Neural cell (in vitro differentiated cells): Measurements from ENCODE around the gene YPEL1. TPM values are rescaled to one million over a fixed set of nuclear protein-coding genes. Genes with fewer than 3 reads are reported as not detected.

Source experiments
- H2AFZ ChIP-seq: fragments of 200-600, 300-800 bp; sonication (generic), shearing (Covaris generic); 2 replicates; pipeline ENCODE4 v1.6.0; 2014; ENCODE audit warnings: low read depth, mild to moderate bottlenecking, antibody characterized with exemption, low read length, moderate library complexity
- H3F3A ChIP-seq: fragments of 200-600 bp; shearing (Covaris generic); 2 replicates; pipeline ENCODE4 v1.6.1; 2016; ENCODE audit warnings: mild to moderate bottlenecking, moderate library complexity, mixed read lengths, antibody characterized with exemption, low read length; ENCODE audit not compliant: insufficient read depth, poor library complexity, severe bottlenecking
- H3K27ac ChIP-seq: fragments of 200-600, 300-800 bp; sonication (generic), shearing (Covaris generic); 2 replicates; pipeline ENCODE4 v1.5.1; 2014; ENCODE audit warnings: mild to moderate bottlenecking, low read length, moderate library complexity
- H3K27me3 ChIP-seq: fragments of 300-800, 200-600 bp; sonication (generic), shearing (Covaris generic); 2 replicates; pipeline ENCODE4 v1.6.0; 2014; ENCODE audit warnings: mild to moderate bottlenecking, low read depth, low read length, moderate library complexity; ENCODE audit not compliant: insufficient read depth
- H3K36me3 ChIP-seq: fragments of 300-800, 200-600 bp; sonication (generic), shearing (Covaris generic); 2 replicates; pipeline ENCODE4 v1.5.1; 2014; ENCODE audit warnings: mild to moderate bottlenecking, antibody characterized with exemption, low read length, moderate library complexity; ENCODE audit not compliant: insufficient read depth
- H3K4me2 ChIP-seq: fragments of 300-800, 200-600 bp; sonication (generic), shearing (Covaris generic); 2 replicates; pipeline ENCODE4 v1.6.0; 2014; ENCODE audit warnings: mild to moderate bottlenecking, low read length
- H3K4me3 ChIP-seq: fragments of 300-800, 200-600 bp; sonication (generic), shearing (Covaris generic); 2 replicates; pipeline ENCODE4 v1.5.1; 2014; ENCODE audit warnings: mild to moderate bottlenecking, low read length, moderate library complexity
- H3K79me2 ChIP-seq: fragments of 200-600 bp; shearing (Covaris generic); replicated peaks from 2 replicates; pipeline ENCODE4 v1.6.0; 2014; ENCODE audit warnings: mild to moderate bottlenecking, low read length, moderate library complexity; ENCODE audit not compliant: insufficient read depth
- H3K9ac ChIP-seq: fragments of 300-800, 200-600 bp; sonication (generic), shearing (Covaris generic); 2 replicates; pipeline ENCODE4 v1.6.1; 2016; ENCODE audit warnings: mild to moderate bottlenecking, low read length, mixed read lengths
- H3K9me2 ChIP-seq: fragments of 200-600 bp; shearing (Covaris generic); 2 replicates; pipeline ENCODE4 v1.6.1; 2016; ENCODE audit warnings: mild to moderate bottlenecking, low read length, mixed read lengths; ENCODE audit not compliant: insufficient read depth
- H3K9me3 ChIP-seq: fragments of 200-600, 300-800 bp; sonication (generic), shearing (Covaris generic); 2 replicates; pipeline ENCODE4 v1.6.1; 2016; ENCODE audit warnings: mild to moderate bottlenecking, mixed run types, low read length, moderate library complexity, mixed read lengths
- H4K20me1 ChIP-seq: fragments of 200-600 bp; shearing (Covaris generic); 2 replicates; pipeline ENCODE4 v1.6.1; 2016; ENCODE audit warnings: mild to moderate bottlenecking, mixed run types; ENCODE audit not compliant: insufficient read depth
- CTCF ChIP-seq: fragments of 450-650 bp; IDR thresholded peaks from 2 replicates; pipeline ENCODE4 v1.5.1; 2014; ENCODE audit warnings: antibody characterized with exemption, mild to moderate bottlenecking, moderate library complexity; ENCODE audit not compliant: poor library complexity, severe bottlenecking
- EP300 ChIP-seq: fragments of 450-650 bp; conservative IDR thresholded peaks from 2 replicates; pipeline ENCODE4 v1.6.1; 2014; ENCODE audit warnings: antibody characterized with exemption, mild to moderate bottlenecking, moderate library complexity; ENCODE audit not compliant: poor library complexity, severe bottlenecking
- EZH2 ChIP-seq: fragments of 200-600, 300-800 bp; shearing (Covaris generic), sonication (generic); IDR thresholded peaks from 2 replicates; pipeline ENCODE4 v1.6.1; 2014; ENCODE audit warnings: antibody characterized with exemption, low read length, borderline replicate concordance, mild to moderate bottlenecking; ENCODE audit not compliant: insufficient read depth, poor library complexity, severe bottlenecking
- MXI1 ChIP-seq: fragments of 450-650 bp; conservative IDR thresholded peaks from 2 replicates; pipeline ENCODE4 v1.6.1; 2014; ENCODE audit warnings: antibody characterized with exemption, mild to moderate bottlenecking; ENCODE audit not compliant: poor library complexity, severe bottlenecking
- POLR2AphosphoS5 ChIP-seq: IDR thresholded peaks from 2 replicates; pipeline ENCODE4 v1.6.1; 2012
- RAD21 ChIP-seq: fragments of 450-650 bp; conservative IDR thresholded peaks from 2 replicates; pipeline ENCODE4 v1.6.1; 2014; ENCODE audit warnings: antibody characterized with exemption, mild to moderate bottlenecking, moderate library complexity
- SMC3 ChIP-seq: fragments of 450-650 bp; conservative IDR thresholded peaks from 2 replicates; pipeline ENCODE4 v1.6.1; 2014; ENCODE audit warnings: antibody characterized with exemption, mild to moderate bottlenecking, moderate library complexity; ENCODE audit not compliant: poor library complexity
- TAF1 ChIP-seq: IDR thresholded peaks from 2 replicates; pipeline ENCODE4 v1.6.1; 2012; ENCODE audit warnings: low read depth
- polyA plus RNA-seq: library from polyadenylated mRNA; depleted of rRNA; stranded (reverse); fragments of >200 nt; gene quantifications from 2 replicates; pipeline ENCODE4 v1.2.3, GENCODE V29; 2014
- TF ChIP-seq, protein P1 (sequence below): IDR thresholded peaks from 2 replicates; pipeline ENCODE4 v1.6.1; 2012; ENCODE audit warnings: borderline replicate concordance

Gene YPEL1
- polyA plus RNA-seq, 1 donor from 2014 or later = 38.0 TPM

GRCh38 chr22:21660904-21661303, 74.7 kb downstream of the YPEL1 start:
- no peak overlapping the region for H3K4me2 ChIP-seq
- no peak for TF ChIP-seq TAF1
- no peak for TF ChIP-seq MXI1
- no peak for TF ChIP-seq SMC3
- no peak for TF ChIP-seq EZH2
- no peak for TF ChIP-seq CTCF
- no peak for TF ChIP-seq POLR2AphosphoS5
- TF ChIP-seq, protein P1, sequence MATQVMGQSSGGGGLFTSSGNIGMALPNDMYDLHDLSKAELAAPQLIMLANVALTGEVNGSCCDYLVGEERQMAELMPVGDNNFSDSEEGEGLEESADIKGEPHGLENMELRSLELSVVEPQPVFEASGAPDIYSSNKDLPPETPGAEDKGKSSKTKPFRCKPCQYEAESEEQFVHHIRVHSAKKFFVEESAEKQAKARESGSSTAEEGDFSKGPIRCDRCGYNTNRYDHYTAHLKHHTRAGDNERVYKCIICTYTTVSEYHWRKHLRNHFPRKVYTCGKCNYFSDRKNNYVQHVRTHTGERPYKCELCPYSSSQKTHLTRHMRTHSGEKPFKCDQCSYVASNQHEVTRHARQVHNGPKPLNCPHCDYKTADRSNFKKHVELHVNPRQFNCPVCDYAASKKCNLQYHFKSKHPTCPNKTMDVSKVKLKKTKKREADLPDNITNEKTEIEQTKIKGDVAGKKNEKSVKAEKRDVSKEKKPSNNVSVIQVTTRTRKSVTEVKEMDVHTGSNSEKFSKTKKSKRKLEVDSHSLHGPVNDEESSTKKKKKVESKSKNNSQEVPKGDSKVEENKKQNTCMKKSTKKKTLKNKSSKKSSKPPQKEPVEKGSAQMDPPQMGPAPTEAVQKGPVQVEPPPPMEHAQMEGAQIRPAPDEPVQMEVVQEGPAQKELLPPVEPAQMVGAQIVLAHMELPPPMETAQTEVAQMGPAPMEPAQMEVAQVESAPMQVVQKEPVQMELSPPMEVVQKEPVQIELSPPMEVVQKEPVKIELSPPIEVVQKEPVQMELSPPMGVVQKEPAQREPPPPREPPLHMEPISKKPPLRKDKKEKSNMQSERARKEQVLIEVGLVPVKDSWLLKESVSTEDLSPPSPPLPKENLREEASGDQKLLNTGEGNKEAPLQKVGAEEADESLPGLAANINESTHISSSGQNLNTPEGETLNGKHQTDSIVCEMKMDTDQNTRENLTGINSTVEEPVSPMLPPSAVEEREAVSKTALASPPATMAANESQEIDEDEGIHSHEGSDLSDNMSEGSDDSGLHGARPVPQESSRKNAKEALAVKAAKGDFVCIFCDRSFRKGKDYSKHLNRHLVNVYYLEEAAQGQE = no peak
- no peak for TF ChIP-seq EP300
- TF ChIP-seq RAD21 = no peak
- peaks cover 7% of the 10 kb centered on the region for H3K27me3 ChIP-seq
- H3F3A ChIP-seq = no peaks in the 10 kb centered on the region
- no peaks in the 10 kb centered on the region for H4K20me1 ChIP-seq
- H3K9me2 ChIP-seq = no peaks in the 10 kb centered on the region
- H3K79me2 ChIP-seq = no peaks in the 10 kb centered on the region
- no peak overlapping the region for H2AFZ ChIP-seq
- H3K4me3 ChIP-seq = no peak overlapping the region
- H3K36me3 ChIP-seq = no peaks in the 10 kb centered on the region
- no peak overlapping the region for H3K9ac ChIP-seq
- H3K9me3 ChIP-seq = no peaks in the 10 kb centered on the region
- H3K27ac ChIP-seq = no peak overlapping the region

- H3K9me2 ChIP-seq = no peaks in the 10 kb centered on the region
- H3K79me2 ChIP-seq = no peaks in the 10 kb centered on the region
- no peak overlapping the region for H2AFZ ChIP-seq
- H3K9me3 ChIP-seq = no peaks in the 10 kb centered on the region
- no peak overlapping the region for H3K4me2 ChIP-seq
- H3K27me3 ChIP-seq = peaks cover 7% of the 10 kb centered on the region
- TF ChIP-seq, protein P1 = no peak
- TF ChIP-seq POLR2AphosphoS5 = no peak
- TF ChIP-seq RAD21 = no peak
- no peak for TF ChIP-seq TAF1
- no peak for TF ChIP-seq SMC3
- no peak overlapping the region for H3K4me3 ChIP-seq
- no peak overlapping the region for H3K27ac ChIP-seq
- no peaks in the 10 kb centered on the region for H3K36me3 ChIP-seq
- H3F3A ChIP-seq = no peaks in the 10 kb centered on the region
- H3K9ac ChIP-seq = no peak overlapping the region
- no peaks in the 10 kb centered on the region for H4K20me1 ChIP-seq
These were observed 75.6 kb downstream of the YPEL1 start for GRCh38 chr22:21659864-21660525.
